ENCODE measurements around the gene DENND1B.

Gene DENND1B

GRCh38 chr1:197771386-197771785, 3.9 kb downstream of the DENND1B start:
- Histone ChIP-seq H3K4me1 (0 out of 2 replicates have a peak, but pooled peaks cover 4% of the 10 kb centered on the region), H3K36me3 (0 out of 2 replicates have a peak, but pooled peaks cover 2% of the 10 kb centered on the region), H3K9me3 (no peaks in the 10 kb centered on the region), H3K4me3 (ENCODE audit: low read depth, low read length) (no peak overlapping the region), H3K27me3 (no peaks in the 10 kb centered on the region)
- no peak for TF ChIP-seq CTCF (IDR thresholded peaks at IDR 0.05; ENCODE audit: low read depth, low read length)
- DNase-seq = no peak

- Histone ChIP-seq H3K36me3 (0 out of 2 replicates have a peak, but pooled peaks cover 2% of the 10 kb centered on the region), H3K27me3 (no peaks in the 10 kb centered on the region), H3K4me3 (ENCODE audit: low read depth, low read length) (no peak overlapping the region), H3K4me1 (0 out of 2 replicates have a peak, but pooled peaks cover 4% of the 10 kb centered on the region), H3K9me3 (no peaks in the 10 kb centered on the region)
- TF ChIP-seq CTCF (IDR thresholded peaks at IDR 0.05; ENCODE audit: low read depth, low read length) = no peak
- no peak for DNase-seq
These were observed 5.0 kb downstream of the DENND1B start for GRCh38 chr1:197770243-197770642.

GRCh38 chr1:197769287-197769686, 6.0 kb downstream of the DENND1B start:
- DNase-seq = no peak
- H3K36me3 ChIP-seq = no peaks in the 10 kb centered on the region
- no peaks in the 10 kb centered on the region for H3K9me3 ChIP-seq
- no peak overlapping the region for H3K4me3 ChIP-seq (ENCODE audit: low read depth, low read length)
- H3K27me3 ChIP-seq = no peaks in the 10 kb centered on the region
- H3K4me1 ChIP-seq = 0 out of 2 replicates have a peak, but pooled peaks cover 4% of the 10 kb centered on the region
- no peak for TF ChIP-seq CTCF (IDR thresholded peaks at IDR 0.05; ENCODE audit: low read depth, low read length)

- no peaks in the 10 kb centered on the region for H3K27me3 ChIP-seq
- no peak overlapping the region for H3K4me3 ChIP-seq (ENCODE audit: low read depth, low read length)
- no peaks in the 10 kb centered on the region for H3K4me1 ChIP-seq
- DNase-seq = no peak
- no peak for TF ChIP-seq CTCF (IDR thresholded peaks at IDR 0.05; ENCODE audit: low read depth, low read length)
- no peaks in the 10 kb centered on the region for H3K36me3 ChIP-seq
- no peaks in the 10 kb centered on the region for H3K9me3 ChIP-seq
These were observed 7.1 kb downstream of the DENND1B start for GRCh38 chr1:197768014-197768805.

- H3K4me3 ChIP-seq (ENCODE audit: low read depth, low read length) = no peak overlapping the region
- TF ChIP-seq CTCF (IDR thresholded peaks at IDR 0.05; ENCODE audit: low read depth, low read length) = no peak
- DNase-seq = no peak
- no peaks in the 10 kb centered on the region for H3K4me1 ChIP-seq
- no peaks in the 10 kb centered on the region for H3K36me3 ChIP-seq
- no peaks in the 10 kb centered on the region for H3K27me3 ChIP-seq
- H3K9me3 ChIP-seq = no peaks in the 10 kb centered on the region
These were observed 11.5 kb downstream of the DENND1B start for GRCh38 chr1:197763769-197764168.

GRCh38 chr1:197763307-197763706, 12.0 kb downstream of the DENND1B start:
- H3K36me3 ChIP-seq = no peaks in the 10 kb centered on the region
- no peak for DNase-seq
- no peak overlapping the region for H3K4me3 ChIP-seq (ENCODE audit: low read depth, low read length)
- no peaks in the 10 kb centered on the region for H3K9me3 ChIP-seq
- no peaks in the 10 kb centered on the region for H3K4me1 ChIP-seq
- no peak for TF ChIP-seq CTCF (IDR thresholded peaks at IDR 0.05; ENCODE audit: low read depth, low read length)
- no peaks in the 10 kb centered on the region for H3K27me3 ChIP-seq
